ENCODE measurements around the gene LRRC37A3.
"Not testable (repeated sequence)": the region's sequence is repeated elsewhere in the genome, so short reads cannot be mapped to it uniquely, and the experiment has no call there.

Gene LRRC37A3

DNA sequence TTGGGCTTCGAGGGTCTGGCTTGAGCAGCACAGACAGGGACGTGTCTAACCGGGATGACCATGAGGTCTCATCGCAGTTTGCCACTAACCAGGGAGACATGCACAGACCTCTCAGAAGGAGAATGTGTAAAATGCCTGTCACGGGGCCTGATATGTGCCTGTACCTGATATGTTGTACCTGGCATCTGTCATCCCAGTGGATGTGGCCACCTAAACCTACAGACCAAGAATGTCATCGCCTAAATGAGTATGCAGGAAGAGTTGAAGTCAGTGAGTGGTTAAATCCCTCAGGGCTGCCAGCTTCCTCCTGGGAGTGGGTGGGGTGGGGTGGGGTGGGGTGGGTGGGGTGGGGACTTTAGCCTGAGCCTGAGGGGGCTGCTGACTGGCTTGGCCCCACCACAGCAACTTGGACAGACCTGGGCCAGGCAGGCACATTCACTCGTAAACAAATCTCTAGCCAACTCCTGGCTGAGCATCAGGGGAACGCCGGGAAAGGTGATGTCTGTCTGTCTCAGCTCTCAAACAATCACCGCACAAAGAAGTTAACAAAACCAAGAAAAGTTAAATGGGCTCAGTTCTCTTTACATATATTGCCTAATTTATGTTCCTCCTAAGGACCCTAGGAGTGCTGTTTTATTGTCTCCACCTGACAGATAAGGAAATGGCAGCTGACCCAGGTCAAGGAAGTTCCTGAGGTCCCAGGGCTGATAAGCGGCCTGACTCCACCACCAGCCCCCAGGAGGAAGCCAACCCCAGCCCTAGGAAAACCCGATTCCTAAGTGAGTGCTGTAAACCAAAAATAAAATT lies 89.3 kb downstream of the LRRC37A3 start:
- DNase-seq, result not testable (repeated sequence)

DNA sequence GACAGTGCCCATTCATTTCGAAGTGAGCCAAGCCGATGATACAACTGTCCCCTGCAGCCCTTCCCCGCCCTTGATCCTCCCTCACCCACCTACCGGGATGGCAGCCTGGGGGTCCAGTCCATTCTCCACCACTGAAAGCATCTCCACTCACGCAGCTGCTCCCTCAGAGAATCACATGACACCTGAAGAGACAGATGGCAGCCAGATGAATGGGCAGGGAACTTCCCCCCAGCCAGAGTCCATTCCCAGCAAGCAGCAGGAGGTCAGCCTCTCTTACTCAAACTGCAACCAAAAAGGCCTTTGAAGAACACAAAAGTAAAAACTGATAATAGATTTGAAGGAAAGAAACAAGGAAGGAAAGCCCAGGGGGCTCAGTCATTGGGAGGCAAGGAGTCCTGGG lies 90.2 kb downstream of the LRRC37A3 start:
- not testable (repeated sequence) for DNase-seq

DNA sequence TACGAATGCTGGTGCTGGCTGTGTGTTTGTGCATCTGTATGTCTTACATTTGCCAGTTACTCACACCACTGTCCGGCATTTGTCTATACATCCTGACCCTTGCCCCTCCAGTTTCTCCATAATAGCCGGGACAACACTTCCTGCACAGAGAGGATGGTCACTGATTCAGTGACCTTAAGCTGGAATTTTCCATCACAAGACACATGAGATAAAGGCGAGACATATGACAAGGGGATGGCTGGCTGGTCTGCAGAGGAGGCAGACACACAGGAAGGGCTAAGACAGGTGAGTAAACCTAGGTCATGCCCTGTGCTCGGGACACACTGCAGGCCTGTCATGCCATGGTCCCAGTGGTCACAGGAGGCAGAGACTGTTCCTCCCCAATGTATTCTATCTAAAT lies 100.4 kb downstream of the LRRC37A3 start:
- DNase-seq, result not testable (repeated sequence)

- not testable (repeated sequence) for DNase-seq
Observed at GRCh38 chr17:64815833-64816198, 103.5 kb downstream of the LRRC37A3 start.

GRCh38 chr17:64814993-64815832 lies 104.1 kb downstream of the LRRC37A3 start:
- DNase-seq, result not testable (repeated sequence)

DNA sequence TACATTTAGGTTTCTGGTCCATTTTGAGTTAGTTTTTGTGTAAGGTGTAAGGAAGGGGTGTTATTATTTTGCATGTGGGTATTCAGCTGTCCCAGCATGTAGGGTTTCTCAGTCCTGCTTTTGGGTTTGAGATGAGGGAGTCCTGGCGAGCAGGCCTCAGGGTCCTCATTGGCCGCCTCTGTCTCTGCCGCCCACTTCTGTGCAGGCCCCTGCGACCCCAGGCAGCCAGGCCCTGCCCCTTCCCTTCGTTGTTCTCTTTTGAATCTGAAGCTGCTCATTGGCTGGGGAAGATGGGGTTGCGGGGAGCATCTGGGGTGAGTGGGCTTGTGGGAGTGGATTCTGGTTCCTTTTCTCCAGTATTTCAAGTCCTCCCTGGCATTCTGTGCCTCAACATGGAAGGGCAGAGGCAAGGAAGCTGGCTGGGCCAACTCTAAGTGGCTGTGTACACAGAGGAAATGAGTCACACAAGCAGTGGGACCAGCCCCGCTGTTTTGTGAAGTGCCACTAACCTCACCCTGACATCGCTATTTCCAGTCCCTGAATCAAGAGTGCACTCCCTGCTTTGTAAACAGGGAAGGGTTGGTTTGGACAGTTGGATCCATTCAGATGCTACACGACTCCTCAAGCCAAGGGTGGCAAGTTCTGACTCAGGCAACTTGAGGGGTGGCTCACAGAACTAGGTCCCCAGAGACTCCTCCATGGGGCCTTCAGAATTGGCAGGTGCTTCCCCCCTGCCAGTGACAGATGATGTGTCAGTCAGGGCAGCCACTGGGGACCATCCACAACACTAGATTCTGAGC lies 110.9 kb downstream of the LRRC37A3 start:
- DNase-seq, result peak; percentile 74
